GM21825 (cell line): ENCODE results near the gene DRC1.
"Not testable (repeated sequence)": the region's sequence is repeated elsewhere in the genome, so short reads cannot be mapped to it uniquely, and the experiment has no call there.

Source experiments
- ATAC-seq: cut with Tn5 transposase; IDR thresholded peaks from one replicate; pipeline ENCODE4 v1.9.1; 2021; ENCODE audit warnings: mild to moderate bottlenecking, moderate library complexity; ENCODE audit not compliant: unreplicated experiment

DRC1 gene

DNA sequence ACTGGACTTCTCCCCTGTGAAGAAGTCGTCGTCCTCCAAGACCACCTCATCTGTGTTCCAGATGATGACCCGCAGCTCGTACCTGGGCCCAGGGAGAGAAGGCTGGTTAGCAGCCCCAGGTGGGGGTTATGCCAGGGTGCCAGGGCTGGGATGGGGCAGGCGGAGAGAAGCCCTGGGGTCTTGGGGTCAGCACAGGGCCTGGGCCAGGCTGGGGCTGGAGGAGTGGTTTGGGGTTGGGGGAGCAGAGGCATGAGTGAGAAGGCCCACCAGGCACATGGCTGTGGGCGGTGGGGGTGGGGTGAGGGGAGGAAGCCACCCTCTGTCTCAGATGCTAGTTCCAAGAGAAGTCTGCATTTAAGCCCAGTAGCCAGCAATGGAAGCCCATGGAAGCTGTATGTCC lies 60.4 kb downstream of the DRC1 start:
- no peak for ATAC-seq

DNA sequence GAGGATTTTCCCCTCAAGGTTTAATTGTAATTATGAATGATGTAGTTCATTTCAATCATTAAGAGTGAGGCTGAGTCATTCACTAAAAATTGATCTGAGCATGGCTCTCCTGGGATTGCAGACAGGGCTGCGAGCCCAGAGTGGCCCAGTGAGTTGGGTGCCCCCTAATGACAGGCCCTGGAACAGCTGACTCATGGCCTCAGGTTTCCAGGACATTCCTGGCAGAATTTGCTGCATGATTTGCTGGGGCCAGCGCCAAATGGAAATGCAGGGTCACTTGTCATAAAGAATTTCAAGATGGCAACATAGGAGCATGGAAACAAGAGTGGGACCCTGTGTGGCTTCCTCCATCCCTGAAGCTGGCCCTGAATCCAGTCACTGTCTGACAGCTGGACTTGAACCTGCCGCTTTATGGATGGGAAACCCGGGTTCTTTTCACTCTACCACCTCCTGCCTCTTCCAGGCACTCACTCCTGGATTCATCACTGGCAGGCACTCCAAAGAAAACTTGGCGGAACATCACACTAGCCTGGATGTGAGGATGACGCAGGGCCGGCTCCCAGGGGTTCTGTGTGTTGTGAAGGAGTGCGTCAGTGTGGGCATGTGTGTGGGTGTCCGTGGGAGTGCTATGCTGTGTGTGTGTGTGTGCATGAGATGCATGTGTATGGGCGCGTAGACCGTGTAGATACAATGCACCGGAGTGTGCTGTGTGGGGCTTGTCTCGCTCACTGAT lies 61.0 kb downstream of the DRC1 start:
- no peak for ATAC-seq

DNA sequence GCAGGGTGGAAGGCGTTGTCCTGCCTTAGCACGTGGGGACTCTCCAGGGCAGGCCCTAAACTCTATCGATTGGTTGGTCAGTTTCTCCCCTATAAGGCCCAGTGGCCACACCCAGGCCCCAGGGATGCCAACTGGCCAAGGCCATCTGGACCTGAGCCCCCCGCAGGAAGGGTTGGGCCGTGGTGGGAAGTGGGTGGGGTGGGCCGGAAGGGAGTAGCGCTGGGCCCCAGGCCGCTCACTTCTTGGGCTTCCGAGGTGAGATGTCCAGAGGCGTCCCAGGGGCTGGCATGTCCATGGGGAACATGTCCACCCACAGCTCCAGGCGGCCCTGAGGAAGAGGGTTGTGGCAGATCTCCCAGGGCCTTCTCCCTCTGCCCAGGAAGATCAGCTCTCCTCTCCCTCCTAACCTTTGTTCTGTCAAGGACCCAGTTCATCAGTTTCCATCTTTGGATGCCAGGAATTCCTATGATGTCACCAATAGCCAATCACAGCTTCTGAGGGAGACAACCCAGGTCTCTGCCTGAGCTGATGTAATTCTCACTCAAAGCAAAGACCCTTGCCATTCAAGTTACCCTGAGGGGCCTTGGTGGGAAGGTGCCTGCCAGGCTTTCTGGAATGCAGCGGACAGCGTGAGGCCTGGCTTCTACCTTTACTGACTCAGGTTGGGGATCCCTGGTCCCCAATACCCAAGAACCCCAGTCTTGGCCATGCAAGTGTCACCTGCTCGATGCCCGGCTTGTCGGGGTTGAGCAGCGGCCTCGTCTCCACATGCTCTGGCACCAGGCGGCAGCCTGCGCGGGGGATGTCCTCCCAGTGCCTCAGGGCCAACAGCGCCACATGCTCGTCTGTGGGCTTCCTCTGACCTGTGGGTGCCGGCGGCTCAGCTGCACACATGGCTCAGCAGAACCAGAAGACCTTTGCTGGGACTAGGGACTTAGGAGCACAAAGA lies 61.8 kb downstream of the DRC1 start:
- no peak for ATAC-seq

DNA sequence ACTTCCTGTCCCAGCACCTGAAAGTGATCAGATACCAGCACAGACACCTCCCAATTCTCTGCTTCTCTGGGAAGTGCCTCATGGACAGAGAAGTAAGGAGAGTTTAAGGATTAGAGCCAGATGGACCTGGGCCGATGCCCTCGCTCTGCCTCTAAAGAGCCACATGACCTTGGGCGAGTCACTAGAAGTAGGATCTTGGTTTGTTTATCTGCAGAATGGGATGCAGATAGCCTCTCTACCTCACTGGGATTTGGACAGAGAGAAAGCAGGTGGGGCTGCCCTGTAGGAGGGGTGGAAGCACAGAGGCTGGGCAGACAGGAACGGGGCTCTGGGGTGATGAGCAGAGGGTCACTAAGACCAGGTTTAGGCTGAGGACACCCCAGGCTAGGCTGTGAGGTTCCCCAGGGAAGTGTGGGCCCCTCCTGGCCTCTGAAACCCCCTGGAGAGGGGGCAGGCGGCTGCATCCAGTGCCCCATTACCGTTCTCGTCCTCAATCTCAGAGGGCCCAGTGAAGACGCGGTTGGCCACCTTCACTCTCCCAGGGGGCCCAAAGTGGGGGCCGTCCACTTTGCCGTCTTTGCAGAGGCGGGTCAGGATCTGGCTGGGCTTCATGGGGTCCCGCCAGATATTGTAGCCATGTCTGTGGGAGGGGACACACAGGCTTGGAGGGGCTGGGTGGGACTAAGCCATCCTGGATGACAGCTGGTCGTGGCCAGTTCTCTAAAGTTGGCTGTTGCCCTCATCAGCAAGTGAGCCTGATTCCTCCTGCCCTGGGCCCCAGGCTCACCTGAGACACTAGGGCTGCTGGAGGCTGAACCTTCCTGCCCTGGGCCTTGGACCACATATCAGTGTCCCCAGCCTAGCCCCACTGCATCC lies 62.9 kb downstream of the DRC1 start:
- no peak for ATAC-seq

DNA sequence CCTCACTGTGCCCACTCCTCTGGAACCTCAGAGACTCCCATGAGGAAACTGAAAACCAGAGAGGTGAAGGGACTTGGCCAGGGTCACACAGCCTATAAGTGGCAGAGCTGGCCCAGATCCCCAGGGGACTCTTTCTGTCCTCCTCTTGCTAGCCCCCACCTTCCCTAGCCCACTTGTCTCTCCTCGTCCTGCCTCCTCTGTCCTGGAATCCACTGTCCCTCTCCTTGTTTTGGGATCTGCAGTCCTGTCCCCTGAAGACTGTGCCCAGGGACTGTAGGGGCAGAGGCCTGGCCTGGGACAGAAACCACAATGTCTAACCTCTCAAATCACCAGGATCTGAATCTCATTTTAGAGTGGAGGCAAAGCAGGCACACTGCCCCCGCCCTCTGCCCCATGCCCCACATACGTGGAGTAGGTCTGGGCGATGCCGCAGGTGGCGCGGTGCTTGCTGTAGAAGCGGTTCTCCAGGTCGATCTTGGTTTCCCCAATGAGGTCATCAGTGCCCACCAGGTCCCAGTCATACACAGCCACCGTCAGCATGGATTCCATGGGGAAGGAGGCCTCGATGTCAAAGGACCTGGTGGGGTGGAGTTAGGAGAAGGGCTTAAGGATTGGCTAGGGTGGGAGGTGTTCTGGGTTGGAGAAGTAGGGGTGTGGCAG lies 63.7 kb downstream of the DRC1 start:
- no peak for ATAC-seq

DNA sequence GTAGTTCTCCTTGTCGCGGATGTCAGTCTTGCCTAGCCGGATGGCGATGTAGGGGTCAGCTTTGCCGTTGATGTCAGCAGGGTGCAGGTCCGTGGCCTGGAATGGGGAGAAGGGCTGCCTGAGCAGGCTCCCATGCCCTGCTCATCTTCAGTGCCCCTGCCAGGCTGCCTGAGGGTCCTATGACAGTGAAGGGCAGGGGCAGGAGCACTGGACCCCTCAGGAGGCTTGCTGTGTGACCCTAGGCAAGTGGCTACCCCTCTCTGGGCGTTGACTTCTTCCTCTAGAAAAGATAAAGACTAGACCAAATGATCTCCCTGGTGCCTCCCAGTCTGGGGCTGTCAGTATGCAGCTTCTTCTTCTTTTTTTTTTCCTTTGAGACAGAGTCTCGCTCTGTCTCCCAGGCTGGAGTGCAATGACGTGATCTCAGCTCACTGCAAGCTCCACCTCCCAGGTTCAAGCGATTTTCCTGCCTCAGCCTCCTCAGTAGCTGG lies 64.3 kb downstream of the DRC1 start:
- ATAC-seq, result no peak

DNA sequence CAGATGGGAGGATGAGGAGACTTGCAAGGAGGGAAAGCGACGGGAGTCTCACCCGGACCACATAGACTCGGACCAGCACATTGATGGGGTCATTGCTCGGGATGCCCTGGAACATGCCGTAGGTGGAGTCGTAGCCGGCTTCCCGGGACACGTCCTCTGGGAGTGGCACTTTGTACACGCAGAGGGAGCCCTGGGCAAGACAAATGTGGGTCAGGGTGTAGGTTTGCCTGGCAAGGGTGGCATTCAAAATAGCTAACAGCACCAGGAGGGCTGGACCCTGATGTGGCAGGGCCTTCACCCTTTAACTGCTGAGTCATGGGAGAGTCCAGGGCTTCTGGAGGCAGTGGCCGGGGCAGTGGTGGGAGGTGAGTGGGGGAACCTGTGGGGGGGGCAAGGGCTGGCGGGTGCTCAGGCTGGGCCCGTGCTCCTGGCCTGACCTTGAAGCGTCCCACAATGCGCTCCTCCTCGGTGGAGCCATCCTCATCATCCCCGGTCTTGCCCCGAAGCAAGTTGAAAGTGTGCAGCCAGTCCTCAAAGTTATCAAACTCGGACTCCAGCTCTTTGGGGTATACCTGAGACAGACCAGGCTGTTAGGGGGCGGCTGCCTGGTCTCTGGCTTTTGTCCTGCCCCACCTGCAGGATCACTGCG lies 65.1 kb downstream of the DRC1 start:
- no peak for ATAC-seq

DNA sequence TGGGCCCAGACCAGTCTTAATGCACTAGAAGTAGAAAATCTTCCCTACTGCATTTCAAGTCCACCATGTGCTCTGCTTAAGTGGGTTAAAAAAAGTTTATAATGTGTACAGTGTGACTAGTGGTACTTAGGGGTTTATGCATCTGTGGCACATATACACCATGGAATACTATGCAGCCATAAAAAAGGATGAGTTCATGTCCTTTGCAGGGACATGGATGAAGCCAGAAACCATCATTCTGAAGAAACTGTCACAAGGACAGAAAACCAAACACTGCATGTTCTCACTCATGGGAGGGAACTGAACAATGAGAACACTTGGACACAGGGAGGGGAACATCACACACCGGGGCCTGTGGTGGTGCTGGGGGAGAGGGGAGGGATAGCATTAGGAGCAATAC lies 66.8 kb downstream of the DRC1 start:
- not testable (repeated sequence) for ATAC-seq

DNA sequence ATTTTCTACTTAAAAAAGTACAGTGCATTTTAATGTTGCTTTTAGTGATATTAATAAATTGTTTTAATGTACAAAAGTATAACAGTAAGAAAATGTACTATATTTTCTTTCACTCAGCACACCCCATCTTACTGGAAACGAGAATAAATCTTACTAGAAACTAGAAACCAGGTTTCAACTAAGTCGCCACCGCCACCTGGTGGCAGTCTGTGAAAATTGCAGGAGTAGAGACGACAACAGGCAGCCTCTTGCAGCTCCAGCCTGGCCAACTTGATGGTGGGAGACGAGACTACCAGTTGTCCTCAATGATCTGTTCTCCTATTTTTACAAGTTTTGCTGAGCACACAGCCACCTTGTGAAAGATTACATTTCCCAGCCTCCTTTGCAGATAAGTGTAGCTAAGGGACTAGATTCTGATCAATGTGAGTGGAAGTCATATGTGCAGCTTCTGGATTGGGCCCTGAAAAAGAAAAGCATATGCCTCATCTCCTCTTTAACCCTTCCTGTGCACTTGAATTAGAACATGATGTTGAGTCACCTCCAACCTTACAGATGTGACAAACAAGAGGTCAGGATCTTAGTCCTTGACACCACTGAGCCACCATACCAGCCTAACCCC lies 67.5 kb downstream of the DRC1 start:
- ATAC-seq, result no peak

DNA sequence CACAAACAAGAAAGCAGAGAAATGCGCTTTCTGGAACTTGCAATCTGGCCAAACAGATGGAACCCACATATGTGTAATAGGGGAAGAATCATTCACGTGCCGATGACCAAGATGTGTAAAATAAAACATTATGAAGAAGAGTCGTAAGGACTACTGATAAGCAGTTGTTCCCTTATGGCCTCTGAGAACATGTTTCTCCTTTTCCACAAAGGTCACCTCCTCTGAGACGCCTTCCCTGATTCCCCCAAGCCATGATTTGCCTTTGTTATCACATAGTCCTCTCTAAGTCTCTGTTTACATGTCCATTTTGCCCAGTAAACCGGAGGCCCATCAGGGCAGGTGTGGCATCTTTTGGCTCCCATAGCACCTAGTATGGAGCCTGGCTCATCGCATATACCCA lies 68.2 kb downstream of the DRC1 start:
- no peak for ATAC-seq

DNA sequence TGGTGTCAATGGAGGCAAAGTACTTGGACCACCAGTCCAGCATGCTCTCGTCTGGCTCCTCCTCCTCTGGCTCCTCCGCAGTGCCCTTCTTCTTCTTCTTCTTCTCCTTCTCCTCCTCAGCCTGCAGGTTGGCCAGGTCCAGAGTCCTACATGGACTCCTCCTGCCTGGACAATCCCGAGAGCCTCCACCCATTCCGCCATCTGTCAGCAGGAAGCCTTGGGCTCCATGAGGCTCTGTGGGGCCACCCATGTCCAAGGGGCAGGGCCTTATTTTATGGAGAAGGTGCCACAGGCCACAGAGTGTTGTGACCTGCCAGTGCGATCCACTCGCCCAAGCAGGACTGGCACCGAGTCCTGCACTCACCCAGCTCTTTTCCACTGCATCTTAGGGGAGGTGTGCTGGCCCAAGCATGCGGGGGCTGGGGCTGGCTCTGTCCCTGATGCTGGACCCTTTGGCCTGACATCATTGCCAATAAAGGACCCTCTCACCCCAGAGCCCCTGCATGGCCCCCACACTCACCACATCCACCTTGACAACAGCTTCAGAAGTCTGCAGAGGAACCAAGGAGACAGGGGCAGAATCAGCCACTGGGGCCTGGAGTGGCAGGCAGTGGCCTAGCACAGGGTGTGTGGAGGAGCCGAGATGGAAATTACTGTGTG lies 69.0 kb downstream of the DRC1 start:
- no peak for ATAC-seq

DNA sequence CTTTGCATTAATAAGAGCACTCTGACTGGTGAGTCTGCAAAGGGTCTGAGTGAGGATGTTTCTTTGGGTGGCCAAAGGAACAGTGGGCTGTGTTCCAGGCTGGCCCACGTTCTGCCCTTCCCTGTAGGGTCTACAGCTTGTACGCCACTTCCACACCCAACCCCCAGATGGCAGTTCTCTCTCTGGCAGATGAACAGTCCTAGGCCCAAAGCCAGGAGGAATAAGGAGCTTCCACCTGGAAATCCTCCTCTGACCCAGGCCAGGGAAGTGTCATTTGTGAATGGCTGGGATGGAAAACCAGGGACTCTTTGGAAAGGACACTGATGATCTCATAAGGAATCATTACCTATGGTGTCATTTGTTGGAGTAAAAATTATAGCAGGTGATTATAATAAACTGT lies 69.6 kb downstream of the DRC1 start:
- ATAC-seq, result no peak

DNA sequence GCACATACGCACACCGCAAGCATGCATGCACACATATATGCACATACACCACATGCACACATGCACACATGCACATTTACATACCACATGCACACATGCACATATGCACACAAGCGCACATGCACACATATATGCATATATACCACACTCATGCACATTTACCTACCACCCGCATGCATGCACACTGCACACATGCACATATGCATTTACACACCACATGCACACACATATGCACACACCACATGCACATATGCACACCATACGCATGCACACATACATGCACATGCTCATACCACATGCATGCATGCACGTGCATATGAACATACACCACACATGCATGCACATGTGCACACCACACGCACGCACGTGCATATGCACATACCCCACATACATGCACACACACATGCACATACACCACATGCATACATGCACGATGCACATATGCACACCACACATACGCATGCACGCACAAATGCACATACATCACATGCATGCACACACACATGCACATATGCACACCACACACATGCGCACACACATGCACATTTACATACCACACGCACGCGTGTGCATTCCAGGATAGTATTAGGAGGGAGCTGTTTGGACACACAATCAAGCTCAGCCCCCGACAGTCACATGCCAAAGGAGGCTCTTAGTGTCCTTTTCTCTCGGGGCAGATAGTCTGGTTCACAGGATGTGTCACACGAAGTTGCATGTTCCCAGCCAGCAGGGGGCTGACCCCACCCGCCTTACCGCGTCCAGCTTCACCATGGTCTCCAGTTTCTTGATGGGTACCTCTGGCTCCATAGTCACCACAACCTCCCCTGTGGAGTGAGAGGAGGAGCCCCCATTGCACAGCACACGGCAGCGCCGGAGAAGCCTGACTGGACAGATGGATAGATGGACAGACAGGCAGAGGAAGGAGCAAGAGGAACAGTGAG lies 70.3 kb downstream of the DRC1 start:
- ATAC-seq, result no peak

DNA sequence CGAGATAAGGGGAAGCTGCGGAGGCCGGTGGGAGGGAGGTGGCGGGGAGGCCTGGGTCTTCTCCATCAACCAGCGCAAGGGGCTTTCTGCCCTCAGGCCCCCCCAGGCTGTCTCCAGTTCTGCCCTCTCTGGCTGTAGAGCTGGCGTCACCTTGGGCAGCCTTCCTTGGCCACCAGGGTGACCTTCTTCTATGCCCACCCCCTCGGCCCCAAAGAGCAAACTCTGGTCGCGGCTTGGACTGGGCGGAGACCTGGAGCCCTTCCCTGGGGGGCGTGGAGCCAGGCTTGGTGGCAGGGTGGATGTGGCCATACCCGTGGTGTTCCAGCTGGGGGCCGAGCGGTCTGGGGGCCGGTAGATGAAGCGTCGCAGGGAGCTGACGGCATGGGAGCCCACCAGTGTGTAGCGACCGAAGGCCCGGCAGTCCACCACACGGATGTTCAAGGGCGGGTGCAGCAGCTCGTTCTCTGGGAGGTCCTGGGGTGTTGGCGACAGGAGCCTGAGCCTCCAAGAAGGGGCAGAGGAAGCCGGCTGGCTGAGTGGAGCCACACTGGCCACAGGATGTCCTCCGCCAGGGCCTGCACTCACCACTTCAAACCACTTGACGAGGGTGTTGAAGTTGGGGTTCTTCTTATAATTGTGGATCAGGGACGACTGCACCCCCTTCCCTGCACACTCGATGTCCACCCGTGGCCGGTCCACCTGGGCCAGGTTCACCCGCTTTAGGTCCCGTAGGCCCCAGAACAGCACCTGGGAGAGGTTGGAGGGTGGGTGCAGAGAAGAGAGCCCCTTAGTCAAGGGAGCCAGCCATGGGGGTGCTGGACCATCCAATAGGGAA lies 71.3 kb downstream of the DRC1 start:
- no peak for ATAC-seq

DNA sequence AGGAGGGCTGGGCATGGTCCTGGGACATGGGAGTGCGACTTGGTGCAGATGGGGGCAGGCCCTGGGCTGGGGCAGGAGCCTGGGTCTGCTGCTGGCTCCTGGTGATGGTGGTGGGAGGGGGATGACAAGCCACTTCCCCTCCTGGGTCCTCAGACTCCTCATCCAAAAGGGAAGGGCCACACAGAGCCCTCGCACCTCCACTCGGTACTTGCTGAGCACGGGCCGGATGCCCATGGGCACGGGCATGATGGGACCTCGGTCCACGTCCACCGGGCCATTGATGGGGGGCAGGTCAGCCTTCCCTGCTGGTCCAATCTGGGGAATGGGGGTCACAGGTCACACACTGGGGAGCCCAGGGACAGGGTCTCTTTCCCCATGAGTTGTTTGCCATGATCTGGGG lies 72.1 kb downstream of the DRC1 start:
- no peak for ATAC-seq

DNA sequence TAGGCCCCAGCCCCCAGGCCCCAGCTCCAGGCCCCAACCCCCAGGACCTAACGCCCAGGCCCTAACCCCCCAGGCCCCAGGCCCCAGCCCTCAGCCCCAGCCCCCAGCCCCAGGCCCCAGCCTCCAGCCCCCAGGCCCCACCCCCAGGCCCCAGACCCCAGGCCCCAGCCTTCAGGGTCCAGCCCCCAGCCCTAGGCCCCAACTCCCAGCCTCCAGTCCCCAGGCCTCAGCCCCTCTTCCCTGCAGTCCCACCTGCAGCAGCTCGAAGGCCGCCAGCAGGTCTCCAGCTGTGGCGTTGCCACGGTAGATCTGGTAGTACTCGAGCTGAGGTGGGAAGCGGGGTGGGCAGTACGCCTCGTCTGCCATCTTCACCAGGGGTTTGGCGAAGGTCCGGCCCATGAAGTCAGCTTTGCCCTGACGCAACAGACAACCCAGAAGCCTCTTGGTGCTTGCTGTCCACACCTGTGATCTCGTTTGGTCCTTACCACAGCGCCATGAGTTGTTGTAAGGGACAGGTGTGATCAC lies 72.6 kb downstream of the DRC1 start:
- ATAC-seq, result no peak

DNA sequence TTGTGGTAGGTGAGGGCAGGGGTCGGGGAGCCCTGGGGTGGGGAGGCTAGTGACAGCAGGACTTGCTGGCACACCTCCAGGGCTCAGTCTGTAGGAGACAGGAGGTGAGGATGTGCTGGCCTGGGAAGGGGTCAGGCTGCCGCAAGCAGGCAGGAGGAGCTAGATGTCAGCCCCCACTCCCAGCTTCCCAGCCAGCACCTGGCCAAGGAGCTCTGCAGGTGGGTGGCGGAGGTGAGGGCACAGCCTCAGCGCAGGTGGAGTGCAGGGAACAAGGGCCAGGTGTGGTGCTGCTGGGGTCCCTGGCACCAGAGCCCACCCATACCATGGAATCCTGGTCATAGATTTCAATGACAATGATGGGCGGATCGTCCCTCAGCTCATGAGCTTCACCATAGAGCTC lies 73.3 kb downstream of the DRC1 start:
- no peak for ATAC-seq
